HG02798 (cell line): Measurements from ENCODE around the gene CPOX.
"Not testable (repeated sequence)": the region's sequence is repeated elsewhere in the genome, so short reads cannot be mapped to it uniquely, and the experiment has no call there.

Experiments
- ATAC-seq: cut with Tn5 transposase; IDR thresholded peaks from one replicate; pipeline ENCODE4 v1.9.1; 2021; ENCODE audit warnings: mild to moderate bottlenecking; ENCODE audit not compliant: unreplicated experiment, poor library complexity

CPOX gene

DNA sequence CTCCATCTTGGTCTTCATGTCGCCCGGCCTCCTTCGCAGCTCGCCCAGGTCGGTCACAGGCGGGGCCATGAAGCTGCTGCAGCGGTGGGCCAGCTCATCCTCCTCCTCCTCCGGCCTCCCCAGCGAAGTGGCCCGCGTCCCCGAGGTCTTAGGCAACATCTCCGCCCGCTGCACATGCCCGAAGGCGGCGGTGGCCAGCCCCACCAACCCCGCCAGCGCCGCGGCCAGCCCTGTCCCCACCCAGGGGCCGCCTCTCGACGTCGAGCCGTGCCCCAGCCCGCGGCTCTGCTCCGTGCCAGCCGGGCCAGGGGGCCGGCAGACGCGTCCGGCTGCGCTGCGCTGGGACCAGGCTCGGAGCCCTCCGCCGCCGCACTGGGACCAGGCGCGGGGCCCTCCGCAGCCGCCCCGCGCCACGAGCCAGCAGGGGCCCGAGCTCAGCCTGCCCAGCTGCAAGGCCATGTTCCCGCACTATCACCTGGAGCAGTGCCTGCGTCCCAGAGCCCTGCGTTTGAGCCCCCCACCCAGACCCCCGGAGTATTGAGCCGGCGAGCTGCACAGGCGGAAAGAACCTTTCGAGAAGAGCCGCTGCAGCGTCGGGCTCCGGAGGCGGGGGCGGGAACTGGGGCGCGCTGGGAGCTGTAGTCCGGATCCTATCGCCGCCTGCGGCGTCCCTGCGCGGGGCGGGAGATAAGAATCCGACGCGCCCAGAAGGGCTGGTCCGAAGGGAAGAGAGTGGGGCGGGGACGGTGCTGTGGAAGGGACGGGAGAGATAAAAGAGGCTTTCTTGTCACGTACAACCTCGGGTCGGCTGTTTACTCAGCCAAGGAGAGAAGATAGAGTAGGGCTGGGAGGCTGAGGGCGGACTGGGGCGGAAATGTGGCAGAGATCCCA lies at the start of gene CPOX:
TSS of gene CPOX (minus strand) at position 566 of the 891 bp plus-strand sequence. CDS start at position 459, 107 bp downstream.
- peak; percentile 96 for ATAC-seq

DNA sequence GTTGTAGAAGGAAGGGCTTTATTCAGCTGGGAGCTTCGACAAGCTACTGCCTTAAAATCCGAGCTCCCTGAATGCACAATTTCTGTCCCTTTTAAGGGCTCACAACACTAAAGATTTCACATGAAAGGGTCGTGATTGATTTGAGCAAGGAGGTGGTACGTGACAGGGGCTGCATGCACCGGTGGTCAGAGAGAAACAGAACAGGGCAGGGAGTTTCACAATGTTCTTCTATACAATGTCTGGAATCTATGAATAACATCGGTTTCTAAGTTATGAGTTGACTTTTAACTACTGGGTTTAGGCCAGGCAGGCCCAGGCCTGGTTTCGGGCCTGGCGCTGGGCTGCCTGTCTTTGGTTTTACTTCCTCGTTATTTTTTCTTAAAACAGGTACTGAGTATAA lies 49.4 kb upstream of the CPOX start:
- not testable (repeated sequence) for ATAC-seq

DNA sequence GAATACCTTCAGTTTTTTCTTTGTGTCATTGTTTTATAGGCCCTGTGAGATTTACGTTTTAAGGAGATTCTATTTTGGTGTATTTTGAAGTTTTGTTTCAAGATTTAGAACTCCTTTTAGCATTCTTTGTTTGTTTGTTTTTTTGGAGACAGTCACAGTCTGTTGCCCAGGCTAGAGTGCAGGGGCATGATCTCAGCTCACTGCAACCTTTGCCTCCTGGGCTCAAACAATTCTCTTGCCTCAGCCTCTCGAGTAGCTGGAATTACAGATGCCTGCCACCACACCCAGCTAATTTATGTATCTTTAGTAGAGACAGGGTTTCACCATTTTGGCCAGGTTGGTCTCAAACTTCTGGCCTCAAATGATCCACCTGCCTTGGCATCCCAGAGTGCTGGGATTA lies 48.3 kb upstream of the CPOX start:
- not testable (repeated sequence) for ATAC-seq

DNA sequence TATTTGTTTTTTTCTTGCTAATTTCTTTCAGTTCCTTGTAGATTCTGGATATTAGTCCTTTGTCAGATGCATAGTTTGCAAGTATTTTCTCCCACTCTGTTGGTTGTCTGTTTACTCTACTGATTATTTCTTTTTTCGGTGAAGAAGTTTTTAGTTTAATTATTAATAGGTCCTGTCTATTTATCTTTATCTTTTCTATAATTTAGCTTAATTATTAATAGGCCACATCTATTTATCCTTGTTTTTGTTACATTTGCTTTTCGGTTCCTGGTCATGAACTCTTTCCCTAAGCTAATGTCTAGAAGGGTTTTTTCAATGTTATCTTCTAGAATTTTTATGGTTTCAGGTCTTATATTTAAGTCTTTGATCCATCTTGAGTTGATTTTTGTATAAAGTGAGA lies 45.1 kb upstream of the CPOX start:
- not testable (repeated sequence) for ATAC-seq

DNA sequence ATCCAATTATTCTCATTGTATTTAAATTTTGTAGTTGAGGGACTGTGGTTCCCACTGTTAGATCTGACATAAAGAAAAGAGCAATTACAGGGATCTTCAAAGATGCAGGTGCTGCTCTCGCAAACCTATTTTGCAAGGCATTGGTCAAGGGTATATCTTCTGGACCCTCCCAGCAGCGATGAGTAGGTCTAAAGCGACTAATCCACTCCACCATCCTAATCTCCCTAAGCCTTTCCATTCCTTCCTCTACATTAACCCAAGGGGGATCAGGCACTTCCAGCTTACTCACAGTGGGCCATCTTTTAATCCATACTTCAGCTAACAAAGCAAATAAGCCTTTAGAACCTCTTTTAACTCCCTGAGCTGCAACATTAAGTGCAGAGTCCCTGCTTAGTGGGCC lies 37.0 kb upstream of the CPOX start:
- no peak for ATAC-seq

DNA sequence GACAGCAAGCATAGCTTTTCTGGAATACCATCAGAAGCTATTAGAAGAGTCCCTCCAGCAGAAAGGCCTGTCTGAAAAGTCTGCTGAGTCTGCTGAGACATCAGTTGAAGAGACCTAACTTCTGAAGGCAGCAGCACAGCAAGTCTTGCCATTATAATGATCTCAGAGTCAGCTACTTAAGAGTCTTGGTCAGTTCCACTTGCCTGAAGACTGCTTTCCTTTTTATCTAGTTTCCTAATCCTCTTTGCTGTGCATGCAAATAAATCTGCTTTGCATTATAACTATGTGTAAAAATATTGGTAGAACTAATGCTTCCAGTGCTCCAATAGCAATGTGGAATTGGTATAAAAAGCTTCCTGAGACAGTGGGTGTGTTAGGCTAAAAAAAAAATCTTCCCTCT lies 34.9 kb upstream of the CPOX start:
- no peak for ATAC-seq

DNA sequence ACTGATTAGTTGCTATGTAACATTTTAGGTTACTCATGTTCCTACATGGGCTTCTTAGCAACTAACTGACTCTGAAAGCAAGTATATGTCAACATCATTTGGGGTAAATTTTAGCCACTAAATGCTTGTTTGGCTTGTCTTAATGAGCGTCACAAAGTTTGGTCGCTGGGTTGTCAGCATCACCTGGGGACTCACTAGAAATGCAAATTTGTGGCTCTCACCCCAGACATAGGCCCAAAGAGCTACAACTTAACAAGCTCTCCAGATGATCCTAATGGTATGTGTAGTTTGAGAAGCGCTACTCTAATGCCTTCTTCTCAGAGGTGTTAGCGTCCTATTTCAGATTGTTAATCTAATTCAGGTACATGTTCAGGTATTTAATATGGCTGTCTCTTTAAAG lies 32.7 kb upstream of the CPOX start:
- no peak for ATAC-seq

DNA sequence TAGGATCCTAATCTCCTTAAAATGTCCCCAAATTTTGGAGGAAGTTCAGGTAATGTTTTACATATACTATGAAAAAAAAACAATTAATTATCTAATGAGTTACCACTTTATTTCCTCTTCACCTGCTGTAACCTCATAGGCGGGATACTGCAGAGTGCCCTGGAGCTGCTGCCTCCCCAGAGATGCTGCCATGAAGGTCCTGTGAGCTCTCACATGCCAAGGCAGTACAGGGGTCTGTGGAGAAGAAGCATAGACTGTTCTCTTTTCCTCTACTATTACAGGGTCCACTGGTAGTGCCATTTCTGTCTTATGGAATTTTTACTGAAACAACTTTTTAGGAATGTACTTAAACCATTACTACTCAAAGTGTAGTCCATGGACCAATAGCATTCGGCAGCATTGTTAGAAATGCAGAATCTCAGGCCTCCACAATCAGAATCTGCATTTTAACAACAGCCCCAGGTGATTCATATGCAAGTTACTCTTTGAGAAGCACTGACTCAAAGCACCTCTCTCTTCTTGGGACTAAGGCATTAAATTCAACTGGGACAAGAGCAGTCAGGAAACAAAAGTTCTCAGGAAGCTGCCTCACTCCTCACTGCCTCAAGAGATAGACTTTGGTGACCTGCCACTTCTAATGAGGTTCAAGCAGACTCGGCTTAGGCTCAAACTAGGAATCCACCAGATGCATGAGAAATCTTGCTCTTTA lies 30.3 kb upstream of the CPOX start:
- ATAC-seq = no peak

DNA sequence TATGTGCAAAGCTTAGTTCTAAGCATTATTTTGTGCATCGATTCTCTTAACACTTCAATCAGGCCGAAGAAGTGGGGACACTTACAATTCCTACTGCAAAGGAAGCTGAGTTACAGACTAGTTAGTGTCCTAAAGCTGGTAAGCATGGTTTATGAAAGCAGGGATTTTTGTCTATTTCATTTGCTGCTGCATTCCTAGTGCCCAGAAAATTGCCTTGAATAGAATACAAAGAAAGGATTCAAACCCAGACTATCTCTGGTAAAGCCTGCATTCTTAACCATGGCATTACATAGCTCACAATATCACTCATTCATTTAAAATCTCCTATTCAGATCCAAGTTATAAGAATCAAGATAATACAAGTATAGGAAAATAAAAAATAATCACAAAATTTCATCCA lies 24.4 kb upstream of the CPOX start:
- ATAC-seq = no peak

DNA sequence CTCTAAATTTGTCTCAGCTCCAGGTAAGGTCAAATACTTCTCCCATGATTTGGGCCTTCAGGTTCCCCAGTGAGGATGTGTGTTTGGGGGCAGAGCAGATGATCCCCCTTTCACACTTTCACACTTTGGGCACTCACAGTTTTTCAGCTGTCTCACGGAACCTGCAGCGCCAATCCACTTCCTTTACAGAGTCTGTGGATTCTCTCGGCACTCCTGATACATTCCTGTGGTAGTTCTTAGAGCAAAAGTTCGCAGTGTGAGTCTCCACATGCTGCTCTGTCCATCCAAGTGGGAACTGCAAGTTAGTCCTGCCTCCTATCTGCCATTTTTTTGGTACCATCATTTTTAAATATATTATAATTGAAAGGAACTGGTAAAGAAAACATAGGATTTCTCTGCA lies 20.2 kb upstream of the CPOX start:
- ATAC-seq = no peak

DNA sequence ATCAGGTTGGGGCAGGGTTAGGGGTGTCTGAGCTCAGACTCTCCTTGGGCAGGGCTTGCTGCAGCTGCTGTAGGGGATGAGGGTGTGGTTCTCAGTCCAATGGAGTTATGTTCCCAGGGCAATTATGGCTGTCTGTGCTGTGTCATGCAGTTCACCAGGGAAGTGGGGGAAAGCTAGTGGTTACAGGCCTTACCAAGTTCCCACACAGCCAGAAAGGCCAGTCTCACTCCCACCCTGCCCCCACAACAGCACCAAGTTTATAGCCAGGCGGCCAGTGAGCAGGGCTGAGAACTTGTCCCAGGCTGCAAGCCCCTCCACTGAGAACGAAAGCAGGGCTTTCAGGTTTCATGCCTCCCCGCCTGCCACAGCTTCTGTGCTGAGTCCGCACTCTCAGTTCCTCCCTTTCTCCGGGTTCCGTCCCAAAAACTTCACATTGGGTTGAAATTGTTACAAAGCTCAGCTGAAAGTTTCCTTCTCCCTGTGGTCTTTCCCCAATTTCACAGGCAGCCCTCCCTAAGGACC lies 19.6 kb upstream of the CPOX start:
- peak; percentile 80 for ATAC-seq

DNA sequence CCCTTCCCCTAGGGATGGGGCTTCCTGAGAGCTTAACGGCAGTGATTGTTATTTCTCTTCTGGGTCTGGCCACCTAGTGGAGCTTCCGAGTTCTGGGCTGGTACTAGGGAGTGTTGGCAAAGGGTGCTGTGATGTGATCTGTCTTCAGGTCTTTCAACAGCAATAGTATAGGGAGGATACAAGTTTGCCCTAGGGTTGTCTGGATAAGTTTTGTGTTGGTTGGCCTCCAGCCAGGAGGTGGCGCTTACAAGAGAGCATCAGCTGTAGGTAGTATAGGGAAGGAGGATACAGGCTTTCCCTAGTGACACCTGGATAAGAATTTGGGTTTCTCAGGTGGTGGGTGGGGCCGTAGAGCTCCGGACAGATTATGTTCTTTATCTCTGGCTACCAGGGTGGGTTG lies 19.2 kb upstream of the CPOX start:
- peak; percentile 69 for ATAC-seq

DNA sequence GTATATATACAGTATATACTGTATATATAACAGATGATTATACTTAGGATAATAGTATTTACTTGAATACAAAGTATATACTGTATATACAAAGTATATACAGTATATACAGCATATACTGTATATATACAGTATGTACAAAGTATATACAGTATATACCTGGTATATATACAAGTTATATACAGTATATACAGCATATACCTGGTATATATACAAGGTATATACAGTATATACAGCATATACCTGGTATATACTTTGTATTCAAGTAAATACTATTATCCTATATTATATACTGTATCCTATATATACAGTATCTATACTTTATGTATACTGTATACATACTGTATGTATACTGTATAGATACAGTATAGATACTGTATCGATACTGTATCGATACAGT lies 14.6 kb upstream of the CPOX start:
- ATAC-seq = no peak

DNA sequence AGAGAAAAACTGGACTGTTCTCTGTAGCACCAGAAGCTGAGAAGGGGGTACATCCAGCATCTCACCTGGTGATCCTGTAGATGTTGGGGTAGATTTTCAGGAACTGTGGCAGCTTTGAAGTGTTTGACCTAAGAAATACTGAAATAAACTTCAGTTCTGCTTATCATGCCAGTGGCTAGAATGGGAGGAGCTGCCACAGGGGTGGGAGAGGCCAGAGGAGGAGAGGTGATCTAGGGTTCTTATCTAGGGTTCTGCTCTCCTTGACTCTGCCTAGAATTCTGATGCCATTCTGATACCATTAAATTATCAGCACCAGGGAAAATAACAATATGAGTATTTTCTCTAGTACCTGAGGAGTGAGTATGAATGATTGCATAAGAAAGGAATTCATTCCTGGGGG lies 10.2 kb upstream of the CPOX start:
- ATAC-seq = no peak

DNA sequence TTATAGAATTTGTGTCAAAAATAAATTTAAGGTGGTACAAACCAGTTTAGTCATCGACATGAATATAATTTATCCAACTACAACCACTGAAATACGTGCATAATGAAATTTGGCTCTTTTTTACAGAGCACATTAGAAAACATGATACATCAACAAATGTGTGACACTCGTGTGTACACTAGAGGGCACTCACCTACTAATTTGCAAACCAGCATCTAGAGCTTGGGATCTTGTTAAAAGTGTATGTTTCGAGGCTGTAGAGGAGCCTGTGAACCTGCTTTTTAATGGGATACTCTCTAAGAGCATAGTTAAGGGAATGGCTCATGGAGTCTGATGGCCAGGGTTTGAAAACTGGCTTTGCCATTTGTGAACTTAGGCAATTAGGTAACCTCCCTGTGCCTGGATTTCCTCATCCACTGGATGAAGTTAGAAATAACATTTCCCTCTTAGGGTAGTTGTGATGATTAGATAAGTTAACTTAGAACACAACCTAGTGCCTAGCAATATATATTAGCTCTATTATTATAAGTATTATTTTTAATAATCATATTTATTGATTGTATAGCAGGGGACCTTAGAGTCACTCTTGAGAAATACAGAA lies 8.8 kb upstream of the CPOX start:
- peak; percentile 75 for ATAC-seq

DNA sequence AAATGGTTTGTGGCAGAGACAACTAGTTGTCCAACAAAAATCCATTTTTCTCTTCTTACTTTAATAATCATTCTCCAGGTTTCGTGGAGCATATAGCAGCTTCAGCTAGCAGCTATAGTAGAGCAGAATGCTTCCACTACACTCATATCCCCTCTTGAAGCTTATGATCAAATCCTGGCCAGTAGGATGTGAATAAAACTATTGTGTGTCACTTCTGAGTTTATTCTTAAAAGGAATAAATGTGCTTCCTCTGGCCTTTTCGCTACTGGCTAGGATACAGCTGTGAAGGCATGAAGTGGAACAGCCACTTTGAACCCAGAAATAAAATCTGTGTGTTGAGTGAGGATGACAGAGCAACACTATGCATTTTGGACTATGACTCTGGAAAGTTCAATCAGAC lies 7.8 kb upstream of the CPOX start:
- ATAC-seq = no peak

DNA sequence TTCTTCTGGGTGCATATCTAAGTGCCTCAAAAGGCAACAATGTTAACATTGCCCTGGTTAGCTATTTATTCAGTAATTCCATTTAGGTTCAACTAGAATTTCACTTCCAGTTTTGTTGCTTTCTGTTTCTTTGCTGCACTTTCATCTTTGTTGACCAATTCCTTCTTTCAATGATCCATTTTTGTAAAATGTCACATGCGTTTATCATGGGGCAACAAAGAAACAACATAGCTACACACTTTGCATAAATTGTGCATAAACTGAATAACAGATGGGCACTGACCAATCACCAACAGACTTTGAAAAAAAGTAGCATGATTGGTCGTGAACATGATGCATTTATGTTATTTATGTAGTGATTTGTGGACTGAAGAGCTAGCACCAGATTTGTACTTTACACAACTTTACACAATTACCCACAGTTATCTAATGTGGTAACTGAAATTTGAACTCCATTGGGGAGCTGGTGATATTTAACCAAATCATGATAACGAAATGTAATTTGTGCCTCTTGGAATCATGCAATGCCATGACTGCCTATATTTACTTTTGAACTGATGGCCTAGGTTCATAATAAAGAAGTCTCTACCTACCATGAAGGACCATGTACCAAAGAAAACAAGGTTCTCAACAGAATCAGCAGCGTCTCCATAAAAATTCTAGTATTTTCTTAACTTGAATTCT lies 7.1 kb upstream of the CPOX start:
- ATAC-seq = peak; percentile 54

DNA sequence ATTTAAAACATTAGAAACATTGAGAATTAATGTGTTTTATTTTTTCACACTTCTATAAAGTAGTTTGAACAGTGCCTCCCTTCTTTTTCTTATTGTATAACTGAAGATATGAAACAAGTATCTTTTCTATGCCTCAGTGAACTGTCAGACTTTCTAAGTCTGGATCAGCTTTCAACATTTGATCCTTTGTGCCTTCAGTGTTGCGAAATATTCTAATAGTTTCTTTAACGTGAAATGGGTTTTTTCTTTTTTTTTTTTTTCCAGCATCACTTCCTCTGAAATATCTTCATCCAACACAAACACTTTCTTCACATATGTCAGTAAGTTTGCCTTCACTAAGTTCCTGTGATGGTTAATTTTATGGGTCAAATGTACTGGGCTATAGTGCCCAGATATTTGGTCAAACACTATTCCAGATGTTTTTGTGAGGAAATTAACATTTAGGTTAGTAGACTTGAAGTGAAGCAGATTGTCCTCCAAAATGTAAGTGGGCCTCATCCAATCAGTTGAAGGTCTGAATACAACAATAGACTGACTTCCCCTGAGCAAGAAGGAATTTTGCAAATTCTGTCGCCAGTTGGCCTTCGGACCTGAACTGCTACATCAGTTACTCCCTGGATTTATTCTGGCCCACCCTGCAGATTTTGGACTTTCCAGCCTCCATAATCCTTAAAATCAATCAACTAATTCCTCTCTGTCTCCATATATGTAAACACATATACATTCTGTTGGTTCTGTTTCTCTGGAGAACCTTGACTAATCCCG lies 6.4 kb upstream of the CPOX start:
- ATAC-seq = no peak

DNA sequence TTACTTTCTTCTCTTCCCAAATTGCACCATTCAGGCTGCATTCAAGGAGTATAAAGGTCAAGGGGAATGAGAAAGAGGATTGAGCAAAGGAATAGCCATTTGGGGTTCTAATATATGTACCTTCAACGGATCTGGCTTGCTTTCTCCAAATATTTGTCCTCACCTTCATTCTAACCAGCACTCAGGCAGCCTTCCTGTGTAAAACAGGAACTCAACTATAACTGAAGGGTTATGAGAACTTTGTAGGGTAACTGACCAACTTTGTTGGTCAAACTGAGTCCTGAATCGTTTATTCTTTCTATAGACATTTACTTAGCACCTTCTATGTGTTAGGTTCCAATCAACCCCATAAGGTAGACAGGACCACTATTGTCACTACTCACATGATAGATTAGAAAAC lies 5.1 kb upstream of the CPOX start:
- ATAC-seq = no peak
